GM19395 (cell line): Measurements from ENCODE around the gene RRP36.
"Not testable (repeated sequence)": the region's sequence is repeated elsewhere in the genome, so short reads cannot be mapped to it uniquely, and the experiment has no call there.

Experiments
- ATAC-seq: cut with Tn5 transposase; IDR thresholded peaks from one replicate; pipeline ENCODE4 v1.9.1; 2021; ENCODE audit warnings: mild to moderate bottlenecking, moderate library complexity; ENCODE audit not compliant: unreplicated experiment

Gene RRP36, protein sequence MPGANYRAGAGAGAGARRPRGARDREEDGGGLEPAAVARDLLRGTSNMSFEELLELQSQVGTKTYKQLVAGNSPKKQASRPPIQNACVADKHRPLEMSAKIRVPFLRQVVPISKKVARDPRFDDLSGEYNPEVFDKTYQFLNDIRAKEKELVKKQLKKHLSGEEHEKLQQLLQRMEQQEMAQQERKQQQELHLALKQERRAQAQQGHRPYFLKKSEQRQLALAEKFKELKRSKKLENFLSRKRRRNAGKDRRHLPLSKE

DNA sequence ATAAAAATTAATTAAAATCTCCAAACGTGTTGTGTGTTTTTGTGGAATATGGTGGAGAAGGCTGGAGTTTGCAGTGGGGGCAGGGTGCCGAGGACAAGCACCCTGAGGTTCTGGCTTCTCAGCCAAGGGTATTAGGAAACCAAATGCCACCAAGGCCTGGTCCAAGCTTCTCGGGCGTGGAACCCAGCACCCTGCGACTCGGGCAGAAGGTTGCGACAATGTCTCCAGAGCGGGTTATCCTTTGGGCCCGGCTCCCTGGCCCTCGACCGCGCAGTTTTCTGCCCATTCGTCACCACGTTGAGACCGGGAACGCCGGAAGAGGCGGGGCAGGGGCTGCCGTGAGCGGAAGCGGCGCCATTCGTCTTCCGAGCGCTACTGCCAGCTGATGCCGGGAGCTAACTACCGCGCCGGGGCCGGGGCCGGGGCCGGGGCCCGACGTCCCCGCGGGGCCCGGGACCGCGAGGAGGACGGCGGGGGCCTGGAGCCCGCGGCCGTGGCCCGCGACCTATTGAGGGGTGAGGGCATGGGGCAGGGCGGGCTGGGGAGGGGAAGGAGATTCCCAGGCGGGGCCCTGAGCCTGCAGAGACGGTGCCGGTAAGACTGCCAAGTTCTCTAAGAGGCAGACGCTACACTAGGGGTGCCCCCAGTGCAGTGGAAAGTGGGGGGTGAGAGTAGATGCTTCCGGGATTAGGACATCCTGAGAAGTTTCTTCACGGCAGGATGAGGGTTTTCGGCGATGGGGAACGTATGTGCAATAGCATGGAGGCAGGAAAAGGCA is at the start of gene RRP36:
Gene RRP36 (plus strand): TSS at position 354 of the 778 bp plus-strand sequence. CDS start 32 bp downstream, at position 386.
- peak; percentile 82 for ATAC-seq

DNA sequence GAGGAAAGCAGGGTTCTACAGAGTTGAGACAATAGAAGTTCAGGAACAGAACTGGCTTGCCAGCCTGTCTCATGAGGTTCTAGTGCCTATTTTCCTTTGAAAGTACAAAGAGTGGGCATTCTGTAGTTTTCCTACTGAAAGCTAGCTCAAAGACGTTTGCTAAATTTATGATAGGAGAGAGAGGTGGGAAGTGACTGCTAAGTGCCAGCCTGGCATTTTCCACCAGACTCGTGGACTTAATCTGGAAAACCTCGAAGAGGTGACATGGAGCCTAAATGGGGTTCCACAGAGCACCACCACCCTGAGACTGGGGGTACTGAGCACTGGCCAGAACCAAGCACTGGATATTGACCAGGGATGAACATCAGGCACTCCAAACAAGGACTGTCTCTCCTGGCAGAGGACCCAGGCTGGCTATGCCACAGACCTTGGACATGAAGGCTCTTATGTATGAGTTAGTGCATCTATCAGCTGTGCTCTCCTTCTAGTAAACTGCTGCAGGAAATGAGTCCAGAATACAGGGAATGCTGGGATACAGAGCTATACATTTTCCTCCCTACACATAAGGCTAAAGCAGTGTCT is 49.6 kb upstream of the RRP36 start:
- no peak for ATAC-seq

DNA sequence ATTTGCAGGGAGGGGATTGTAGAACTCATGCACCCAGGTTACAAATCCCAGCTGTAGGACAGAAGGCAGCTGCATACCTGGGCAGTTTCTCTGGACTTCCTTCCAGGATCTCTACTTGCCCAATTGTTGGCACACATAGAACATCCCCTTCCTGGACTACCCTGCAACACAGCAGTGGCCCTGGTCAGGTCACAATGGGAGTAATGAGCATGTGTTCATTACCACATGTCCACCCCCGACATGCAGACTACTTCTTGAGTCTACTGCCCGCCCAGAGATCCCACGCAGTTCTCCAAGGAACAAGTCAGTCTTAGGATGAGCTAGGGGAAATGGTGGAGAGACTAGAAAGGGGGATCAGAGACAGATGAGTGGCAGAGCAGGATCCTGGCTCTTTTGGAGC is 47.5 kb upstream of the RRP36 start:
- no peak for ATAC-seq

DNA sequence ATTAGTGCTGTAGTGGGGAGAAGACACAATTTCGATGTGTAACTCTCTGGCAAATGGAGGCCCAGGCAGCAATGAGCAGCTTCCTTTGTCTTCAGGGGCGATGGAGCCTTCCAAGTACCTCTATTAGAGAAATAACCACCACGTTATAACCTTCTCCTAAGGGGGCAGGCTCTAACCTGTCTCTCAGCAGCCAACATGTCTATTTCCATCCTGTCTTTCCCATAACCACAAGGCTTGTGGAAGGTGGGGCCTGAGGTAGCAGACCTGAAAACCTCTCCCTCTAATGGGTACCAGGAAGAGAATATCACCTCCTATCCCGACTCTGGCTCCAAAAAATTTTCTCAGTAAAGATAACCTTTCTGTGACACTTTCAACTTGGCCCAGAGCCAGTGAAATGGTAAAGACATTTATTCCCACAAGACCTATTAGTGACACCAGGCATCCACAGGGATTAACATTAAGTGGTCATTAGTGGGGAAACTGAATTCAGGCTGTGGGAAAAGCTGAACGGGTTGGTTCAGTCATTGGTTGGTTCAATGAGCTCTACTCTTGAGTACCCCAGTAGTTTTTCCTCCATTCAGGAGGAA is 46.4 kb upstream of the RRP36 start:
- ATAC-seq: no peak

DNA sequence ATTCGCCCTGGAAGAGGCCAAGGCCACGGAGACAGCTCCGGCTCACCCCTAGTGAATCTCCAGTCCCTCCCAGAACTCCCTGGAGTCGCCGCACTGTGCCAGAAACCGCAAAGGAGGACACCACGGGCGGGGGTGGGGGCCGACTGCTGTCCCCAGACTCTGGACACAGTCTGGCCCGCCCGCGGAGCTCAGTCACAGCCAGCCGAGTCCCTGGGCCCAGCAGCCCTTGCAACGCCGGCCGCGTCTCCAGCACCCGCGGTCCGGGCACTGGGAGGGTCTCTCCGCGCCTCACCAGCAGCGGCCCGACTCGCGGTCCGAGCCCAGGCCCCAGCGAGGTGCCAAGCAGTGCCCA is 43.0 kb upstream of the RRP36 start:
- peak; percentile 26 for ATAC-seq

DNA sequence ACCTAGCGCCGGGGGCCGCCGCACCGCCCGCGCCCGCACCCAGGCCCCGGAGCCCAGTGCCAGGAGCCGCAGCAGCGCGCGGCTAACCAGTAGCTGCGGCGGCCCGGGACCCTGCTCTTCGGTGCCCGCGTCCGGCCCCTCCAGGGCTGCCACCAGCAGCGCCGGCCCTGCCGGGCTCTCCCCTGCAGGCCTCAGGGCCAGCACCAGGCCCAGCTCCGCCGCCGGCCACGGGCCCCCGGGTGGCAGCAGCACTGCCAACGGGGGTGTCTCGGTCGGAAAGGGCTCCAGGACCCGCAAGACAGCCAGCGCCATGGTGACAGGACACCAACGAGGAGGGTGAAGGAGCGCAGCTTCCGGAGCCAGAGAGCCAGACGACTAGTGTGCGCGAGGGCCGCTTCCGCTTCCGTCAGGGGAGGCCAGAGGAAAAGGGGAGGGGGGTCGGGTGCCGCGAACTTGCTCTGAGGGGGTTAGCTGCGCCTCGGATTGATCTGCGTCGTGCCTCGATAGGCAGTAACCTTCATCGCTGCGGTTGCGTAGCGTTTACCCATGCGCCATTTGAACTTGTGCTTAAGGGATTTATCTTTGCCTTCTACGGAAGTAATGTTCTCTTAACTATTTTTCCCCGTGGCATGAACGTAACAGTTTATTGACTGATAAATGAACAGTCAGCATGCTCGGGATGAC is 42.4 kb upstream of the RRP36 start, which contains the start of gene PEX6:
Gene PEX6 (minus strand): TSS at position 343 of the 684 bp plus-strand sequence. CDS start 31 bp downstream, at position 312.
- ATAC-seq: peak; percentile 93

DNA sequence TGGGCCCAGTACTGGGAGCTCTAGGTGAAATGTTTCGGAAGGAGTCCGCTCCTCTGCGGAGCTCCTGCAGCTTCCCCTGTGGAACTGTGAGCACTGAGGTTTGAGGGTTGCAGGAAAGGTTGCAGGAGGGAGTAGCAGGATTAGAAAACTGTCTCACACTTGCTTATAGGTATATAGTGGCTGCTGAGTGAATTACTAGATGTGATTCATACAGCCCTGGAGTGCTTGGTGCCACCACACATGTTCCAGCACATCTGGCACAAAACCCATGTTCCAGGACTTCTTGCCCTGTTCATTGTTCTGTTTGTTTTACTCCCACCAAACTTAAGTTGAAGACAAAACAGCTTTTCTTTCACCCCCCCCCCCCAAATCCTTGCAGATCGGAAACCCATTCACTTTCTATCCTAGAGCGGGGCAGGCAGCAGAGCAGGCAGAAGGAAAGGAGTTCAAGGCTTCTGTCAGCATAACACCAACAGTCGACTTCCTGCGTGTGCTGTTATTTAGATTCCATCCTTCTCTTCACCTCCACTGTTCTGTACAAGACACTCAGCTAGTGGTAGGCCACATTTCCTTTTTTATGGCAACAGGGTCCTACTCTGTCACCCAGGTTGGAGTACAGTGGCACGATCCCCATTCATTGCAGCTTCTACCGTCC is 41.8 kb upstream of the RRP36 start:
- ATAC-seq: peak; percentile 9

DNA sequence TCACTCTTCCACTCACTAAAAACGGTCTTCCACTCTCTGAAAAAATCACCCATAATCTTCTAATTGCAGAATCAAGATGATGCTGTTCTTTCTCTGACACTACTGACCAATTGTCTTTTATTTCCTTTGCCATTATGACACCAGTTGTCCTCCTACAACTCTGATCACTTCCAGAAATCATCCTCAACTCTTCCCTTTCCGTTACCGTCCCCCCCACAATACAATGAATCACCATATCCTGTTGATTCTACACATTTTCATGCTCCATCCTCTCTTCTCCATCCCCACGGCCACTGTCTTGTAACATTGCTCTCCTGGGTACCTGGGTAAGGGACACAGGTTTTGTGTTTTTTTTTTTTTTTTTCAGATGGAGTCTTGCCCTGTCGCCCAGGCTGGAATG is 39.6 kb upstream of the RRP36 start:
- ATAC-seq: no peak

DNA sequence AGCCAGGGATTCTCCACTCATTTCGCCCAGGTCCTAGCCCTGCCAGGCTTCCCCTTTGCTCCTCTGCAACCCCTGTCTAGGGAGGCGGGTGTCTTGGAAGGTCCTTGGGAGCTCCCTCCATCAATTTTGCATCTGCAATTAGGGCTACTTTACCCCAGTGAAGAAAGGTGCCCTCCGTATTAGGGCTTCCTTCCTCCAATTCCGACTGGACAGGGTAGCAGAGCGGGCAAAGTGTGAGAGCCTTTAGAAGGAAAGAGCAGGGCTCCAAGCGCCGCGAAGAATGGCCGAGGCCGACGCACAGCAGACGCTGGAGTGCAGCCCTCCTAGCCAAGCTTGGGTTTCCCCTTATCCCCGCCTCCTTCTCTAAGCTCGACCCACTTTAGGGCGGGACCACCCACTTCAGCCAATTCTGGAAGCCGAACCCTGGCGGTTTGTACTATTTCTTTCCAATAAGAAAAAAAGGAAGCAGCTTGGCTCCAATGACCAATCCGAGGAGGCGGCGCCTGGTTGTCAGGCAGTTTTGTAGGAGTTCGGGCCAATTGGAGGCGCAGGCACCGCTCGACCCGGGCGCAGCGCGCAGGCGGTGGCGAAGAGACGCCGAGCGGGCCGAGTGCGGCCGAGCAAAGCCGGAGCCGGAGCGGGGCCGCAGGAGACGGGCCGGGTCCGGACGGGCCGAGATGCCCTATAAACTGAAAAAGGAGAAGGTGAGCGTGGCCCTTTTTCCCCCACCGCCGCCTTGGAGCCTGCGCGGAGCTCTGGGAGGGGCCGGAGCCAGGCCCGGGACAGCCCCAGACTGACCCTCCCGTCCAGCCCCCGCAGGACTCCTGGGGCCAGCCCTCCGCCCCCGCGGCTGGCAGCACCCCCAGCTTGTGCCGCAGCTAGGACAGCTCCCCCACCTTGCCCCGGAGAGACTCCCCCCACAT is 37.2 kb upstream of the RRP36 start, which contains the start of gene PPP2R5D:
Gene PPP2R5D (plus strand): TSS at position 570 of the 923 bp plus-strand sequence. CDS start 108 bp downstream, at position 678.
- peak; percentile 96 for ATAC-seq

DNA sequence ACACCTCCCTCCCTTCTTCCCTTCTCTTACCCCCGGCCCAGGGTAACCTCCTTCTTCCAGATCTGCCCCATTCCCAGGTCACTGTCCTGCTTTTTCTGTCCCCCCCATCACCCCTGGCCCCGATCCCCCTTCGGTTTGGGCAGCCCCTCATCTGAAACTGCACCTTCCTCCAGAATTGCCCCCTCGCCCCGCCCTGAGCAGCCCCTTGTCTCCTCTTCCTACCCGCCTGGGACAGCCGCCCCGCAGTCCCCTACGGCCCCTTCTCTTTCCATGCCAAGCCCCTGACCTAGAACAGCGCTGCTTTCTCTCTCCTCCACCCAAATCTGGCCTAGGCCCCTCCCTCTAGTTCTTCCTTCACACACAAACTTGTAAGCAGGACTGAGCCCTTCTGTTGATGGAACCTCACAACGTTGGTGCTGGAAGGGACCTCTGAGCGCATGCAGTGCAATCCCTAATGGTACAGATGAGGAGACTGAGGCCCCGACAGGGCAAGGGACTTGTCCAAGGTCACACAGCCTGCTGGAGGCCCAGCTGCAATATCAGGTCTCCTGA is 36.4 kb upstream of the RRP36 start:
- ATAC-seq: no peak

DNA sequence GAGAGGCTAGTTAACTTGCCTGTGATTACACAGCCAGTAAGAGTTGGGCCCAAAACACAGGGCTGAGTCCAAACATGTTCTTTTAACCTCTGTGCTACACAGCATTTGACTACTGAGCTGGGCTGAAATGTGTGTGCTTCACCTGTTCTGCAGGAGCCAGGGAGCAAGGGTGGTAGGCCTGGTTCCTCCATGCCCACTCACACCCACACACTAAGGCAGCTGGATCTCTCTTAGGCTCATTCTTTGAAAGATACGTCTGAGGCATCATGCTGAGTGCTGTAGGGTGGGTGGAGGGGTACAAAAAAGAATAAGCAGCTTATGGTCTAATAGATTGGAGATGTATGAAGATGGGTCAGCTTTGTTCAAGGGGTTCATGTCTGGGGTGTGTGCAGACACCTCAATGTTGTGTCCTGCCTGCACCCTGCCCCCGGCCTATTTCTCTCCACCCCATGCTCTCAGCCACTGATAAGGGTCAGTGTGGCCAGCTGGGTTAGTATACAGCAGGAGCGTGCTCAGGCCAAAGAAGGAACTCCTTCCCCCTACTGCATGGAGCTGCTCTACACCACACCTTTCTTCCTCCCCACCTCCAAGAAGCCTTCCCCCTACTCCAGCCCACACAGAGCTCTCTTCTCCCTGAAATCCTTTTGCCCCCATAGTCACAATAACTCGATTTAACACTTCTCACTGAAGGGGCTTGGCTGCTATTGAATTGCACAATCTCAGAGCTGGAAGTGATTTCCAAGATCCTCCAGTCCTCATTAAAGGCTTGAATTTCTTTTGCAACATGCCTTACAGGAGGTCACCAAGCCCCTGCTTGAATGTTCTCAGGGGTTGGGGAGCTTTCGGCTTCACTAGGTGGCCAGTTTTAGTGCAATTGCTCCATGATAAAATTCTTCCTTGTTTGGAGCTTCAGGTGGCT is 33.6 kb upstream of the RRP36 start:
- ATAC-seq: no peak

DNA sequence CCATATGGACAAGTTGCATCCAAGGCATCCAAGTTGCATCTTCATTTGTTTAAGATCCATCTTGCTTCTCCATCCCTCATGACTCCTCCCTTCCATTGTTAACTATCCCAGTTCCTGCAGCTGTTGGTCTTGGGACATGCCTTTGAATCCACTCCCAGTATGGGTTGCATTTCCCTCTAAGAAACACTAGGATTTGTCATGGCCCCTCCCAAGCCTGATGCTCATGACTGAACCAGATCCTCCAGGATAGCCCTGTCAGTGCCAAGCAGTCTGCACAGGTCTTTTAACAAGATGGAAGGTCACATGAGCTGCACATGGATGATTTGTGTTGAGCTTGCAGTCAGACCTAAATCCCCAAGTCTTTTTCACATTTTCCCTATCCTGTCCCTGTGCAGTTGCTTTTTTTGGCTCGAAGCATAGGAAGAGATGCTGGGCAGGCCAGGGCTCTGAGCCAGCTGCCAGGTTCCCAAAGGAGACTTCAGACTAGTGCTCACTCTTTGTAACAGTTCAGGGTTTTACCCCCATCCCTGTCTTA is 32.9 kb upstream of the RRP36 start:
- no peak for ATAC-seq

DNA sequence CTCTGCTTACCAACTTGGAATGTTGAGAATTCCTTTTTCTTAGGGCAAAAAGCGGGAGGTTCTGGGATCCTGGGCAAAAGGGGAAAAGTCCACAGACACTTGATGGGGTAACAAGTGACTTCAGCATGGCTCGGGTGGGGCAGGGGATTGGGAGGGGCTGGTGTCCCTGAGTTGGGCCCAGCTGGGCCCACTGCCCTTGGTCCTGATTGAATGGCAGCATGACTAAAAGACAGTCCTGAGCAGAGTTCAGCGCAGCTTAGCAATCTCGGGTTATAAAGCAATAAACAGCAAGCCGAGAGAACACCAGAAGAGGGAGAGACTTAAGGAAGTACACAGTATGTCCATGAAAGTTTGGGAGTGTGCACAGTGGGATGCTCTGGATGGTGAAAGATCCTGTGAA is 31.5 kb upstream of the RRP36 start:
- no peak for ATAC-seq

DNA sequence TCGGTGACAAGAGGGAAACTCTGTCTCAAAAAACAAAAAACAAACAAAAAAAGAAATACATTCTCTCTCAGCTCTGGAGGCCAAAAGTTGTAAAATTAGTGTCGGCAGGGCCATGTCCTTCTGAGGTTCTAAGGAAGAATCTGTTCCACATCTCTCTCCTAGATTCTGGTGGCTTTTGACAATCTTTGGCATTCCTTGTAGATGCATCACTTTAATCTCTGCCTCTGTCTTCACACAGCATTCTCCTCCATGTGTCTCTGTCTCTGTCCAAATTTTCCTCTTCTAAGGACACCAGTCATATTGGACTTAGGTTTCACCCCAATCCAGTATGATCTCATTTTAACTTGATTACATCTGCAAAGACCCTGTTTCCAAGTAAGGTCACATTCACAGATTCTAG is 28.0 kb upstream of the RRP36 start:
- ATAC-seq: no peak

DNA sequence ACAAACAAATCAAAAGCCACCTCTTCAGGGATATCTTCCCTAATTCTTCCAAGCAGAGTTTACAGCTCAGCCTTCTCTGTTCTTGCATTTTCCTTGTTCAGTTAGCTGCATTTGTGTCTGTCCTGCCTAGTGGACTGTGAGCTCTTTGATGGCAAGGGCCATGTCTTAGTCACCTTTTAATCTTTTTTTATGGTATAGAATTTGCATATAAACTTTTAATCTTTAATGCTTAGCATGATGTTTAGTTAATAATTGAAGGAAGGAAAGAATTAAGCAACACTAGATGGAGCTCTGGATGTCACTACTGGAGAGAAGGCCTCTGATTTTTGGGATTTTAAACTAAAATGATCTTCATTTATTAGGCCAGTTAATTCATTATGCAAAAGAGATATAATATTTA is 24.9 kb upstream of the RRP36 start:
- no peak for ATAC-seq

DNA sequence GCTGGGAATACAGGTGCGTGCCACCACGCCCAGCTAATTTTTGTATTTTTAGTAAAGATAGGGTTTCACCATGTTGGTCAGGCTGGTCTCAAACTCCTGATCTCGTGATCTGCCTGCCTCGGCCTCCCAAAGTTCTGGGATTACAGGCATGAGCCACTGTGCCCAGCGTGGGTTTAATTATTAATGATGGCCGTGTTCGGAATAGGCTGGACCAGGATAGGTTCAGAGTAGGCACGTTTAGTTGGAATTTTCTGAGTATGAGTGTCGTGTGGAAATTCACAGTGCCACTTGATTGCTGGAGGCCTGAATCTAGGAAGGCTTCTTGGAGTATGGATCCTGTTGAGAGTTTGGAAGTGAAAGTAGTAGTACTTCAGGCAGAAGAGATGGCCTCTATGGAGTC is 23.2 kb upstream of the RRP36 start:
- ATAC-seq: not testable (repeated sequence)

DNA sequence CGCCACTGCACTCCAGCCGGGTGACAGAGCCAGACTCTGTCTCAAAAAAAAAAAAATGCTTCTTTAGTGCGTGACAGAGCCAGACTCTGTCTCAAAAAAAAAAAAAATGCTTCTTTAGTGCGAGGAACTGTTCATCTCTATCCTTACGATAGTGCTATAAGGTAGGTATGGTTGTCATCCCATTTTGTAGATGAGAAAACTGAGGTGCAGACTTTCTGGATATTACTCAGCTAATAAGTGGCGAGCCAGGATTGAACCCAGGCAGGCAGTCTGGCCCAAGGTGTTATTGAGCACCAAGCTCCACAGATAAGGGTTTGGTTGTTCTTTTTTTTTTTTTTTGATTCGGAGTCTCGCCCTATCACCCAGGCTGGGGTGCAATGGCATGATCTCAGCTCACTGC is 19.6 kb upstream of the RRP36 start:
- no peak for ATAC-seq

DNA sequence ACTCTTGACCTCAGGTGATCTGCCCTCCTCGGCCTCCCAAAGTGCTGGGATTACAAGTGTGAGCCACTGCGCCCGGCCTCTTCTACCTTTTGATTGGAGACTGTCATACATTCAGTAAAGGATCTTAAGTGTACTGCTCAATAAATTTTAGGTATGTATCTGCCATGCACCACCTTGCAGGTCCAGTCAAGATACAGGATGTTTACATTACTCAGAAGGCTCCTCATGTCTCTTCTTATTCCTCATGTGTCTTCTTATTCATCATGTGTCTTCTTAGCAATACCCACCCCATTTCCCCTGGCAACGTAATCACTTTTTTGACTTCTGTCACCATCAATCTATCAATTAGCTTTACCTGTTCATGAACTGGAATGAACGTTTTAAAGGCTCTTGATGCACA is 15.6 kb upstream of the RRP36 start:
- no peak for ATAC-seq
